Right atrium auricular region (tissue), 2 donors: Measurements from ENCODE around the gene RAD1. TPM values are rescaled to one million over a fixed set of nuclear protein-coding genes. Genes with fewer than 3 reads are reported as not detected.

Experiments used
- DNase-seq: peaks from one replicate; pipeline ENCODE4 v3.0.0-alpha.2; 2019; ENCODE audit warnings: low spot score
- H3K27ac ChIP-seq, 2 donors: fragments of 200-600 bp; sonication (generic); 1 replicate in 1 of 2; 2 replicates in 1 of 2; pipeline ENCODE4 v1.5.1; 2016 to 2019
- H3K27me3 ChIP-seq, 2 donors: fragments of 200-600 bp; sonication (generic); one replicate each; pipeline versions ENCODE4 v1.5.1 to v1.6.0; 2017 to 2019
- H3K36me3 ChIP-seq: fragments of 200-600 bp; sonication (generic); one replicate; pipeline ENCODE4 v1.5.1; 2016
- H3K4me1 ChIP-seq, 2 donors: fragments of 200-600 bp; sonication (generic); one replicate each; pipeline versions ENCODE4 v1.5.1 to v1.6.0; 2017 to 2019
- H3K4me3 ChIP-seq, 2 donors: fragments of 200-600 bp; sonication (generic); 1 replicate in 1 of 2; 2 replicates in 1 of 2; pipeline ENCODE4 v1.5.1; 2017 to 2019; ENCODE audit warnings: mild to moderate bottlenecking in 1 of 2, moderate library complexity in 1 of 2
- H3K9me3 ChIP-seq, 2 donors: fragments of 200-600 bp; sonication (generic); one replicate each; pipeline ENCODE4 v1.5.1; 2019
- CTCF ChIP-seq, 2 donors: fragments of 200-600 bp; sonication (generic); IDR thresholded peaks; one replicate each; pipeline ENCODE4 v1.5.1; 2019; ENCODE audit warnings: antibody characterized with exemption in 2 of 2
- total RNA-seq, 2 donors: library from RNA; depleted of rRNA; stranded (reverse); fragments of >200 nt; gene quantifications; one replicate each; pipeline ENCODE4 v1.1.0, GENCODE V29; 2016

The RAD1 gene
- total RNA-seq, 2 donors from 2014 or later: 16.6 to 20.1 TPM

- no peak for TF ChIP-seq CTCF (IDR thresholded peaks at IDR 0.05)
- H3K9me3 ChIP-seq: no peaks in the 10 kb centered on the region
- H3K4me3 ChIP-seq: no peak overlapping the region
- no peak overlapping the region for H3K27ac ChIP-seq
- no peaks in the 10 kb centered on the region for H3K36me3 ChIP-seq
- H3K4me1 ChIP-seq: no peaks in the 10 kb centered on the region
- no peak for DNase-seq
- no peaks in the 10 kb centered on the region for H3K27me3 ChIP-seq
Observed at GRCh38 chr5:34892414-34892813, 22.9 kb downstream of the RAD1 start.

DNA sequence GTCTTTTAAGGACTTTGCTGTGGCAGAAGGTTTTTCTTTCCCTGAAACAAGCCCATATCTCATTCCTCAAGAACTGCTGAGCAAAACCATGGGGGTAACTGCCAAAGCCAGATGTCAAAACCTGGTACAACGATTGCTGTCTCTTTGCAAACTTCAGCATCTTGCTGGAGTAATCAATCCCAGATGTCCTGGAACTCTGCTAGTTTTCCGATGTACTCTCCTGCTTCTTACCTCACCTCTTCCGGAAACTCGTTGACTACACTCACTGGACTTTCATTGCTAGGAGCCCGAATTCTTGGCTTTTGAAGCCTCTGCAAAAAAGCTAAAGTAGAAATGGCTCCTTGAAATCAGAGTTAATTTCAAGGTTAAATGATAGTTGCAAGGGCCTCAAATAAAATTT lies 23.3 kb downstream of the RAD1 start:
- no peak overlapping the region for H3K4me3 ChIP-seq
- no peaks in the 10 kb centered on the region for H3K36me3 ChIP-seq
- DNase-seq: no peak
- no peak for TF ChIP-seq CTCF (IDR thresholded peaks at IDR 0.05)
- H3K4me1 ChIP-seq: no peaks in the 10 kb centered on the region
- H3K27me3 ChIP-seq: no peaks in the 10 kb centered on the region
- H3K9me3 ChIP-seq: no peaks in the 10 kb centered on the region
- no peak overlapping the region for H3K27ac ChIP-seq

DNA sequence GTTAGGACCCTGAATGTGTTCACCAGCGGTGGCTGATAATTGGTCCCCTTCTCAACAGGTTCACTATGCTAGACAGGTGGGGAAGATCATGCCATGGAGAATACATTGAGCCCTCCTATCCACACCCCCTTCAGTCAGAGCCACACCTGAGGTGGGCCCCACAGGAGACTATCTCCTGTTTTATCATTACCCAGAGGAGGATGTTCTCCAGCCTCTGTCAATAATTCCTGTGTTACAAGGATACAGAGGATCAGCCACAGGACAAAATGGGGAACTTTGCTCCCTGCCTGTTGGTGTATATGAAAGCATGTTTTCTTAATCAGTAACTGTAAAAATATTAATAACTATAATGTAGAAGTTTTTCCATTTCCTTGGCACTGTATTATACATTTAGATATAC lies 25.9 kb downstream of the RAD1 start:
- no peak for TF ChIP-seq CTCF (IDR thresholded peaks at IDR 0.05)
- no peak for DNase-seq
- H3K27ac ChIP-seq: no peak overlapping the region

DNA sequence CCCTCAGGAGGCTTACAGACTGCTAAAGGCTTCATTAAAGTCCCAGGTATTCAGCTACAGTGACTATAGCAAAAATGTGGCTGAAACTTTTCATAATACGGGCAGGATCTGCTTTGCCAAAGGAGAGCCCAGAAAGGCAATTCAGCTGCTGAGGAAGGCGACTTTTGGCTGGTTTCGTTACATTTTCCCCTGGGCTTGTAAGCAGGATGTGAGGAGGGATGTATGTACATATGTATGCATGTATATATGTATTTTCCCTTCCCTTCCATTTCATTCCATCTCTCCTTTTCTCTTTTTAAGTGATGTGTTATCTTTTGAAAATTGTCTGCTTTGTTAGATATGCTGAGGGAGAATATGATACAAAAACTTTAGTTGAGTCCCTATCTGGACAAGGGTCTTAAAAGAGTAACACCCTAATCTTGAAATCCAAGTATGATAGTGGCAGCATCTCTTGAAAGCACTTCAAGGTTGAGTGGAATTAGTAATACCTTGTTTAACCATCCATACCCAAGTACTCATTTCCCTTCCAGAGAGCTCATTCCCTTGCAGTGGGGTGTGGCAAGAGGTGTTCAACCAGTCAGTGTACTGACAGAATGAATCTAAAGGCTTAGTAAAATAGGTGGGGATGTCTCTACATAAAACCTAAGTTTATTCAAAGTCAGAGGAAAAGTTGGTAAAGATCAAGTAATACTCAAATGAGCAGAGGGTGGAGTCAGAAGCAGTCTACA lies 28.7 kb downstream of the RAD1 start:
- Histone ChIP-seq H3K4me3 (no peak overlapping the region), H3K9me3 (no peaks in the 10 kb centered on the region), H3K36me3 (no peaks in the 10 kb centered on the region), H3K4me1 (no peaks in the 10 kb centered on the region), H3K27me3 (no peaks in the 10 kb centered on the region), H3K27ac (no peak overlapping the region)
- DNase-seq: no peak
- TF ChIP-seq CTCF (IDR thresholded peaks at IDR 0.05): no peak

More for the DNA sequence above, 25.9 kb downstream of the RAD1 start:
- Histone ChIP-seq H3K4me1 (no peaks in the 10 kb centered on the region), H3K4me3 (no peak overlapping the region), H3K9me3 (no peaks in the 10 kb centered on the region), H3K27me3 (no peaks in the 10 kb centered on the region), H3K36me3 (no peaks in the 10 kb centered on the region)

DNA sequence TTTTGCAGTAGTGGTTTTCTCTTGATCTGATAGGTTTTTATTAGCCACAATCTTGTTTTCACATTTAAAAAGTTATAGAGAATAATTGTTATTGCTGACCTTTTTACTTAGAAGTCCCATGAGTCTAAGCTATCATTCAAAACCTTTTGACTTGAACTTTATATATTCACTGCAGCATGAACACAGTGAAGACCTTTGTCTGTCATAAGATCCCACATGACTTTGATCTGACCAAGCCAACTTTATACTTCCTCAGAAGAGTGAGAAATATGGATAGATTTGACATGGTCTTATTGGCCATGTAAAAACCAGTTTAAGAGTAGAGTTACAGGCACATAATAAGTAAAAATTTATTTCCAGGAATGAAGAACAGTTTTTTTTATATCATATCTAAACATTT lies 34.1 kb downstream of the RAD1 start:
- TF ChIP-seq CTCF (IDR thresholded peaks at IDR 0.05): no peak
- Histone ChIP-seq H3K4me3 (no peak overlapping the region), H3K4me1 (no peaks in the 10 kb centered on the region), H3K27ac (no peak overlapping the region), H3K36me3 (no peaks in the 10 kb centered on the region), H3K27me3 (no peaks in the 10 kb centered on the region), H3K9me3 (peaks cover 3 to 14% of the 10 kb centered on the region in 2 donors)
- DNase-seq: no peak

DNA sequence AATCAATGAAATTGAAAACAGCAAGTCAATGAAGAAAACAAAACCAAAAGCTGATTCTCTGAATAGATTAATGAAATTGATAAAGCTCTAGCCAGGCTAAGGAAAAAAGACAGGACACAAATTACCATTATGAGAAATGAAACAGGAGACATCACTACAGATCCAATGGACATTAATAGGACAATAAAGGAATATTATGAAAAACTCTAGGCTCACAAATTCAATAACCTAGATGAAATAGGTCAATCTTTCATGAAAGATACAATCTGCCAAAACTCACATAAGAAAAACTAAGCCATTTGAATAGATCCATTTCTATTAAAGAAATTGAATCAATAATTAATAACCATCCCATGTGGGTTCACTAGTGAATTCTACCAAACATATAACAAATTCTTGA lies 39.0 kb downstream of the RAD1 start:
- Histone ChIP-seq H3K27ac (no peak overlapping the region), H3K9me3 (peaks cover 3 to 22% of the 10 kb centered on the region in 2 donors), H3K4me1 (no peaks in the 10 kb centered on the region), H3K27me3 (no peaks in the 10 kb centered on the region), H3K4me3 (no peak overlapping the region), H3K36me3 (no peaks in the 10 kb centered on the region)
- TF ChIP-seq CTCF (IDR thresholded peaks at IDR 0.05): no peak
- no peak for DNase-seq
